Lower leg skin (tissue), 4 donors: Measurements from ENCODE around the gene NBDY. TPM values are rescaled to one million over a fixed set of nuclear protein-coding genes. Genes with fewer than 3 reads are reported as not detected.

Source experiments
- DNase-seq, 2 donors: peaks; one replicate each; pipeline ENCODE4 v3.0.0-alpha.2; 2019; ENCODE audit warnings: low spot score in 2 of 2
- H3K4me3 ChIP-seq: fragments of 200-600 bp; sonication (generic); 2 replicates; pipeline ENCODE4 v1.5.1; 2017; ENCODE audit warnings: mild to moderate bottlenecking, low read depth; ENCODE audit not compliant: poor library complexity, severe bottlenecking
- POLR2A ChIP-seq, 2 donors: fragments of 450-650 bp; IDR thresholded peaks; one replicate each; pipeline ENCODE4 v1.6.1; 2016 to 2017; ENCODE audit warnings: antibody characterized with exemption in 2 of 2, mild to moderate bottlenecking in 1 of 2, moderate library complexity in 1 of 2
- WGBS, 2 donors: methylation state at CpG; one replicate each; pipeline ENCODE4 v1.1.5; 2018; 5-methylcytosine and 5-hydroxymethylcytosine counted together
- intact Hi-C: fragments of 100-400 bp; cut with DNase I; formaldehyde crosslinking; loops from one replicate; pipeline ENCODE4 v1.15.0; 2023; ENCODE audit warnings: low total_unique reads
- total RNA-seq, 4 donors: library from RNA; depleted of rRNA; stranded (reverse); fragments of >200 nt; gene quantifications; one replicate each; pipeline ENCODE4 v1.1.0, GENCODE V29; 2016
- TF ChIP-seq, protein P1 (sequence below), 3 donors: fragments of 450-650 bp; IDR thresholded peaks; one replicate each; pipeline ENCODE4 v1.5.1; 2016; ENCODE audit warnings: antibody characterized with exemption in 3 of 3, mild to moderate bottlenecking in 3 of 3, moderate library complexity in 2 of 3

NBDY gene
- total RNA-seq, 4 donors from 2014 or later, result 13.7 to 23.5 (median 16.6) TPM

DNA sequence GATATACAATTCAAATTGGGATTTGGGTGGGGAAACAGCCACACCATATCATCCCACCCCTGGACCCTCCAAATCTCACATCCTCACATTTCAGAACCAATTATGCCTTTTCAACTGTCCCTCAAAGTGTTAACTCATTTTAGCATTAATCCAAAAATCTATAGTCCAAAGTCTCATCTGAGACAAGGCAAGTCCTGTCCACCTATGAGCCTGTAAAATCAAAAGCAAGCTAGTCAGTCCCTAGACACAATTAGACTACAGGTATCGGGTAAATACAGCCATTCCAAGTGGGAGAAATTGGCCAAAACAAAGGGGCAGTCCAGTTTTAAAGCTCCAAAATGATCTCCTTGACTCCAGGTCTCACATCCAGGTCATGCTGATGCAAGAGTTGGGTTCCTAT, 128.0 kb downstream of the NBDY start:
- intact Hi-C loops, result no loop called here
- no peak overlapping the region for H3K4me3 ChIP-seq
- whole genome bisulfite sequencing, 2 donors, result 89 to 90% methylated on average over 1 of the region's 1 CpG
- no peak for DNase-seq
- TF ChIP-seq, protein P1, sequence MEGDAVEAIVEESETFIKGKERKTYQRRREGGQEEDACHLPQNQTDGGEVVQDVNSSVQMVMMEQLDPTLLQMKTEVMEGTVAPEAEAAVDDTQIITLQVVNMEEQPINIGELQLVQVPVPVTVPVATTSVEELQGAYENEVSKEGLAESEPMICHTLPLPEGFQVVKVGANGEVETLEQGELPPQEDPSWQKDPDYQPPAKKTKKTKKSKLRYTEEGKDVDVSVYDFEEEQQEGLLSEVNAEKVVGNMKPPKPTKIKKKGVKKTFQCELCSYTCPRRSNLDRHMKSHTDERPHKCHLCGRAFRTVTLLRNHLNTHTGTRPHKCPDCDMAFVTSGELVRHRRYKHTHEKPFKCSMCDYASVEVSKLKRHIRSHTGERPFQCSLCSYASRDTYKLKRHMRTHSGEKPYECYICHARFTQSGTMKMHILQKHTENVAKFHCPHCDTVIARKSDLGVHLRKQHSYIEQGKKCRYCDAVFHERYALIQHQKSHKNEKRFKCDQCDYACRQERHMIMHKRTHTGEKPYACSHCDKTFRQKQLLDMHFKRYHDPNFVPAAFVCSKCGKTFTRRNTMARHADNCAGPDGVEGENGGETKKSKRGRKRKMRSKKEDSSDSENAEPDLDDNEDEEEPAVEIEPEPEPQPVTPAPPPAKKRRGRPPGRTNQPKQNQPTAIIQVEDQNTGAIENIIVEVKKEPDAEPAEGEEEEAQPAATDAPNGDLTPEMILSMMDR (IDR thresholded peaks at IDR 0.05), result no peak
- no peak for TF ChIP-seq POLR2A (IDR thresholded peaks at IDR 0.05)

DNA sequence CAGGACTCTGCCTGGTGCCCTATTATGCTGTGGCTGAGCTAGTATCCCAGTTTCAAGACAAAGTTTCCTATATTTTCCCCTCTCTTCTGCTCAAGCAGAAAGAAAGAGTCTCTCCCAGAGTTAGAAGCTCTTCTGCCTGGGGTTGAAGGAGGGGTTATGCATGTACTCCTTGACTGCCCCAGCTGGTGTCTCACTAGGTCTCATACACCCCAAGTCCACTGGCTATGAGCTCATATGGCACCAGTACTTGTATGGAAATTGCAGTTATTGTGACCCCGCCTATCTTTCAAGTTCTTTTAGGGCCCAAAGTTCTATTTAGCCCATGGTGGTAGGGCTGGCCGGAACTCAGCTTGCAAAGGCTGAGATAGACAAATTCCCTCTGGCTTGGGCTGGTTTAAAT, 131.8 kb downstream of the NBDY start:
- intact Hi-C loops, result no loop called here
- WGBS, 2 donors, result 56 to 76% methylated on average over 2 of the region's 2 CpGs
- no peak overlapping the region for H3K4me3 ChIP-seq
- no peak for TF ChIP-seq POLR2A (IDR thresholded peaks at IDR 0.05)
- TF ChIP-seq, protein P1 (IDR thresholded peaks at IDR 0.05), result no peak
- no peak for DNase-seq

Other genes starting within 250 kb of the NBDY start
- 10 to 100 TPM; 23.2 to 27.8 (median 27.6) TPM for gene UBQLN2, start 165.6 kb upstream of the NBDY start, total RNA-seq